ENCODE measurements around the gene C1QBP.
"Not testable (repeated sequence)": the region's sequence is repeated elsewhere in the genome, so short reads cannot be mapped to it uniquely, and the experiment has no call there.

C1QBP gene, protein sequence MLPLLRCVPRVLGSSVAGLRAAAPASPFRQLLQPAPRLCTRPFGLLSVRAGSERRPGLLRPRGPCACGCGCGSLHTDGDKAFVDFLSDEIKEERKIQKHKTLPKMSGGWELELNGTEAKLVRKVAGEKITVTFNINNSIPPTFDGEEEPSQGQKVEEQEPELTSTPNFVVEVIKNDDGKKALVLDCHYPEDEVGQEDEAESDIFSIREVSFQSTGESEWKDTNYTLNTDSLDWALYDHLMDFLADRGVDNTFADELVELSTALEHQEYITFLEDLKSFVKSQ

GRCh38 chr17:5438716-5439445 lies at the start of gene C1QBP:
Gene C1QBP (minus strand): TSS chr17:5439155. CDS start chr17:5439073, 82 bp downstream.
- peak; percentile 84 to 88 (median 85) for DNase-seq (ENCODE audit: low read depth in 3 of 3)

DNA sequence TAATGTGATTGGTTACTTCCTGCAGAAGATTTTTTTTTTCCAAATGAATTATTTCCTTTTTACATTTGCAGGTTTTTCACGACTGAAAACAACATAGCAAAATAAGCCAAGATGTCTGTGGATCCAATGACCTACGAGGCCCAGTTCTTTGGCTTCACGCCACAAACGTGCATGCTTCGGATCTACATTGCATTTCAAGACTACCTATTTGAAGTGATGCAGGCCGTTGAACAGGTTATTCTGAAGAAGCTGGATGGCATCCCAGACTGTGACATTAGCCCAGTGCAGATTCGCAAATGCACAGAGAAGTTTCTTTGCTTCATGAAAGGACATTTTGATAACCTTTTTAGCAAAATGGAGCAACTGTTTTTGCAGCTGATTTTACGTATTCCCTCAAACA lies 49.8 kb upstream of the C1QBP start:
- DNase-seq (ENCODE audit: low read depth in 3 of 3) = no peak

GRCh38 chr17:5486206-5487124 lies 47.5 kb upstream of the C1QBP start, which contains the start of gene MIS12:
Gene MIS12 (plus strand): TSS chr17:5486566. CDS start chr17:5488863, 2,297 bp downstream.
- DNase-seq (ENCODE audit: low read depth in 3 of 3) = peak; percentile 95 to 98 (median 97)

- DNase-seq (ENCODE audit: low read depth in 3 of 3) = no peak
Observed at GRCh38 chr17:5485270-5486205, 46.6 kb upstream of the C1QBP start, which contains the start of gene DERL2. Gene DERL2 (minus strand): TSS chr17:5486178. CDS start chr17:5486161, 17 bp downstream.

DNA sequence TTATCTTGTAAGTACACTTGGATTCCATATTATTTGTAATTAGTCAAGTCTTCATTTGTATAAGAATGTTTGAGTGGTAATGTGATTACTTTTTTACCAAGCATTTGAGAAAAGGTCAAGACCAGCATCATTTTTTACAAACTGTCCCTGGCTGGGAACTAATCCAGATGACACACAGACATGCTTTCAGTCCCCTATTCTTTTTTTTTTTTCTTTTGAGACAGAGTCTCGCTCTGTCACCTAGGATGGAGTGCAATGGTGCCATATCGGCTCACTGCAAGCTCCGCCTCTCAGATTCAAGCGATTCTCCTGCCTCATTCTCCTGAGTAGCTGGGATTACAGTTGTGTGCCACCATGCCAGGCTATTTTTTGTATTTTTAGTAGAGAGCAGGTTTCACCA lies 42.5 kb upstream of the C1QBP start:
- DNase-seq (ENCODE audit: low read depth in 3 of 3) = no peak

GRCh38 chr17:5480962-5481361 lies 42.0 kb upstream of the C1QBP start:
- no peak for DNase-seq (ENCODE audit: low read depth in 3 of 3)

DNA sequence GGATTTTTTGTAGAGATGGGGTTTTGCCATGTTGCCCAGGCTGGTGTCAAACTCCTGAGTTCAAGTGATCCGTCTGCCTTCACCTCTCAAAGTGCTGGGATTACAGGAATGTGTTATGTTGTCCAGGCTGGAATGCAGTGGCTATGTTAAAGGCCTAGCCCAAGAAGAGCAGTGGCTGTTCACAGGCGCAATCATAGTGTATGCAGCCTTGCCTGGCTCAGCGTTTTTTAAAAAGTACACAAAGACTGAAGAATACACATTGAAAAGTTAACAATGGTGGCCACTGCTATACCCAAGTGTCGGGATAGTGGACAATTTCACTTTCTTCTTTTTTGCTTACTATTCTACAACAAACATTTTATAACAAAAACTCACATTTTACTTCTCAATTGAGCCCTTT lies 40.0 kb upstream of the C1QBP start:
- DNase-seq (ENCODE audit: low read depth in 3 of 3) = no peak

DNA sequence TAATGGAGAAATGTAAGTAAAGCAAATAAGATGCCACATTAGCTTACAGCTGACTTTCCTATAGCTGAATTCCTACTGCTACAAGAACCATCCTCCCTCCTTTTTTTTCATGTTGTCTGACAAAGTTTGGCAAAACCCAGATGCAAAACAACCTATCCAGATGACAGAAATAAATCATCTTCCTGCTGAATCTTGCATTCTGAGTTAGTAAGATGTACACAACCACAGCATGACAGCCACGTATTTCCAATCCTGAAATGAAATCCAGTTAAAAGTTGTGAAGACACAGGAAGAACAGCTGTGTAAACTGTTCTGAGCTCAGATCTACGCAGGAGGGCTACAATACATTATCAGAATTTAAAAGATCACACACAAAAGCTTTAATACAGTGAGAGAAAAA lies 35.0 kb upstream of the C1QBP start:
- DNase-seq (ENCODE audit: low read depth in 3 of 3) = no peak

- no peak for DNase-seq (ENCODE audit: low read depth in 3 of 3)
Observed at GRCh38 chr17:5472511-5472910, 33.6 kb upstream of the C1QBP start.

GRCh38 chr17:5468075-5468473 lies 29.1 kb upstream of the C1QBP start:
- peak in 1 of 3 donors; percentile 13 for DNase-seq (ENCODE audit: low read depth in 3 of 3)

- no peak for DNase-seq (ENCODE audit: low read depth in 3 of 3)
Observed at GRCh38 chr17:5467416-5467815, 28.5 kb upstream of the C1QBP start.

- no peak for DNase-seq (ENCODE audit: low read depth in 3 of 3)
Observed at GRCh38 chr17:5466295-5466694, 27.3 kb upstream of the C1QBP start.

DNA sequence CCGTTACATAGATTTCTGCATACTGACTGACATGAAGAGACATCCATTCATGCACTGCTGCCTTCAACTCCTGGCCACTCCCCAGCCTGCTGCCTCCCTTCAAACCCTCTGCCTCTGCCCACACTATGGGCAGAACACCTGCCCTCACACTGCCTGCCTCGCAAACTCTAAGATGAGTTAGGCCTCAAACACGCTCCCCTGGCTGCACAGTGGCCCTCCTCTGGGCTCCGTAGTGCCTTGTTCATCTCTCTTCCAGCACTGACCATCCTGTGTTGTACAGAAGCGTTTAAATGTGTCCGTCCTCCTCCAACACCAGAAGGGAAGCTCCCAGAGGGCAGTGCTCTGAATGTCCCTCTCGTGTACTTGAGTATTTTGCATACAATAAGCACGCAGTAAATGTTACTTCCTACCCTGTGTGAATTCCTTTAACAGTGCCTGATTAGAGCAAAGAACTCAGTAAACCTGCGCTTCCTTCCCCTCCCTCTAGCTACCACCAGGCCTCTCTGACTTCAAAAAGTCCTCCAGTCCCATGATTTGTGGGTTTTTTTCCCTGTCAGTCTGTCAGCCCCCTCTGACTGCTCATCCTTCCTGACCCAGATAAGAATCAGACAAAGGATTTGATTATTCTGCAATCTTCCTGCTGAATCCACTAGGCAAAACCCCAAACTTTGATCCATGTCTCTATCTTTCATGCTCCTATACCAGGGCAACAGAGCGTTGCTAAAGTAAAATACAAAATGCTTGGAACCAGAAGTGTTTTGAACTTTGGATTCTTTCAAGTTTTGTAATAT lies 26.0 kb upstream of the C1QBP start:
- no peak for DNase-seq (ENCODE audit: low read depth in 3 of 3)

- DNase-seq (ENCODE audit: low read depth in 3 of 3) = no peak
Observed at GRCh38 chr17:5446786-5447185, 7.8 kb upstream of the C1QBP start.

- DNase-seq (ENCODE audit: low read depth in 3 of 3) = no peak
Observed at GRCh38 chr17:5444209-5444608, 5.3 kb upstream of the C1QBP start.

- no peak for DNase-seq (ENCODE audit: low read depth in 3 of 3)
Observed at GRCh38 chr17:5443728-5444127, 4.8 kb upstream of the C1QBP start.

DNA sequence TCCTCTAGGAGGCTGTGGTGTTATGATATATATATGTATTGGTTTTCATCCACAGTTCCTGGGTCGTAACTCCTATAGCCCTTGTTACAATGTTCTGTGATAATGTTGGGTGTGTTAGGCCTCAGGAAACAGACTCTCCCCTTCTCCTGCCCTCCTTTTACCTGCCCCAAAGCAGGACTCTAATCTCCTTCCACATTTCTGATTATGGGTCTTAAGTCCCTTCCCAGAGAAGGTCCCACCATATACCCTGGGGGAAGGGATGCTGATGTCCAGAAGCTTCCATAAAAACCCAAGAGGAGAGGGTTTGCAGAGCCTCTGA lies 450 bp upstream of the C1QBP start:
- DNase-seq (ENCODE audit: low read depth in 3 of 3) = no peak

- no peak for DNase-seq (ENCODE audit: low read depth in 3 of 3)
Observed at GRCh38 chr17:5437721-5438317, 1.1 kb downstream of the C1QBP start.

DNA sequence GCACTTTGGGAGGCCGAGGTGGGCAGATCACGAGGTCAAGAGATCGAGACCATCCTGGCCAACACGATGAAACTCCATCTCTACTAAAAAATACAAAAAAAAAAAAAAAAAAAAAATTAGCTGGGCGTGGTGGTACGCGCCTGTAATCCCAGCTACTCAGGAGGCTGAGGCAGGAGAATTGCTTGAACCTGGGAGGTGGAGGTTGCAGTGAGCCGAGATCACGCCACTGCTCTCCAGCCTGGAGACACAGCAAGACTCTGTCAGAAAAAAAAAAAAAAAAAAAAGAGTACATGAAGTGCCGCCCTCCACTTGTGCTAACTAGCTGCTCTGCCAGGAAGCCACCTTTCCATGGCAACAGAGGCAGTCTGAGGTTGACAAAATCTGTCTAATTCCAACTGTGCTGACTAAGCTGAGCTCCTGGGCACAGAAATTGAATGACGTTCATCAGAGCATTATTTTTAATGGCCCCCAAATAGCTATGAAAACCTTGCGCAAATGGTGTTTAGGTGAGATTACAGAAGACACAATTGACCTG lies 3.1 kb downstream of the C1QBP start:
- DNase-seq (ENCODE audit: low read depth in 3 of 3) = not testable (repeated sequence)

GRCh38 chr17:5434984-5435383 lies 4.0 kb downstream of the C1QBP start:
- DNase-seq (ENCODE audit: low read depth in 3 of 3) = no peak

Measured in stimulated activated CD4-positive, alpha-beta T cell treated with anti-CD3 and anti-CD28 coated beads, TNF-alpha, amount 100 ng/mL, for 48 hours (primary cell).